ENCODE measurements around the gene CD200R1L. TPM values are rescaled to one million over a fixed set of nuclear protein-coding genes. Genes with fewer than 3 reads are reported as not detected.

CD200R1L gene
- total and polyA plus RNA-seq, 2 experiments from 2014 or later: not detected

DNA sequence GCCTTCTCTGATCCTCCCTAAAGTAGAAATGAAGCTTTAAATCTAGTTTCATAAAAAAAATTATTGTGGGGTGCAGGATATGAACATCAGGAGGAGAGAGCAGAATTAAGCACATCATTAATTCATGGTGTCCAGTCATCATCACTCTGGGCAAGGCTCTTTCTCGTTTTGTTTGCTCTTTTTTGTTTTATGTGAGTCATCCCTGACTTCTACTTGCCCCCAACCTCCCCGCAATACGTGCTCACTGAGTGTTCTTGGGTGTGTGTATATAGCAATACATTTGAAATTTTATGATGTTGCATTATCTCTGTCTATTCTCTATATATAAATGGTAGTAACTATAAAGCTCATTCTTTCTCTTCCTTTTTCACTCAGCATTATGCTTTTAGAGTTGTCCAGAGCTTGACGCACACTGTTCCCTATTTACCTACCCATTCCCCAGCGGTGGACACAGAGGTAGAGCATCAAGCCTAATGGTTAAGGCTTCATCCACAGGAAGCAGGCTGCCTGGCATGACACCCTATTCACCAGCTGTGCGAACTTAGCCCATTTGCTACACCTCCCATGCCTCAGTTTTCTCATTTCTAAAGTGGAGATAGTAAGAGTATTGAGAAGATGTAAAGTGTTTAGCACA is 72.3 kb downstream of the CD200R1L start:
- H3F3A ChIP-seq (replicated peaks; ENCODE audit: low read depth): no peaks in the 10 kb centered on the region
- DNase-seq (ENCODE audit: low spot score) (no peak), ATAC-seq (no peak)
- no peak overlapping the region for H2AFZ ChIP-seq
- H3K4me3 Mint-ChIP-seq: no peak overlapping the region
- H3K27me3 ChIP-seq (ENCODE audit: insufficient read depth): no peaks in the 10 kb centered on the region
- TF ChIP-seq, protein P1, sequence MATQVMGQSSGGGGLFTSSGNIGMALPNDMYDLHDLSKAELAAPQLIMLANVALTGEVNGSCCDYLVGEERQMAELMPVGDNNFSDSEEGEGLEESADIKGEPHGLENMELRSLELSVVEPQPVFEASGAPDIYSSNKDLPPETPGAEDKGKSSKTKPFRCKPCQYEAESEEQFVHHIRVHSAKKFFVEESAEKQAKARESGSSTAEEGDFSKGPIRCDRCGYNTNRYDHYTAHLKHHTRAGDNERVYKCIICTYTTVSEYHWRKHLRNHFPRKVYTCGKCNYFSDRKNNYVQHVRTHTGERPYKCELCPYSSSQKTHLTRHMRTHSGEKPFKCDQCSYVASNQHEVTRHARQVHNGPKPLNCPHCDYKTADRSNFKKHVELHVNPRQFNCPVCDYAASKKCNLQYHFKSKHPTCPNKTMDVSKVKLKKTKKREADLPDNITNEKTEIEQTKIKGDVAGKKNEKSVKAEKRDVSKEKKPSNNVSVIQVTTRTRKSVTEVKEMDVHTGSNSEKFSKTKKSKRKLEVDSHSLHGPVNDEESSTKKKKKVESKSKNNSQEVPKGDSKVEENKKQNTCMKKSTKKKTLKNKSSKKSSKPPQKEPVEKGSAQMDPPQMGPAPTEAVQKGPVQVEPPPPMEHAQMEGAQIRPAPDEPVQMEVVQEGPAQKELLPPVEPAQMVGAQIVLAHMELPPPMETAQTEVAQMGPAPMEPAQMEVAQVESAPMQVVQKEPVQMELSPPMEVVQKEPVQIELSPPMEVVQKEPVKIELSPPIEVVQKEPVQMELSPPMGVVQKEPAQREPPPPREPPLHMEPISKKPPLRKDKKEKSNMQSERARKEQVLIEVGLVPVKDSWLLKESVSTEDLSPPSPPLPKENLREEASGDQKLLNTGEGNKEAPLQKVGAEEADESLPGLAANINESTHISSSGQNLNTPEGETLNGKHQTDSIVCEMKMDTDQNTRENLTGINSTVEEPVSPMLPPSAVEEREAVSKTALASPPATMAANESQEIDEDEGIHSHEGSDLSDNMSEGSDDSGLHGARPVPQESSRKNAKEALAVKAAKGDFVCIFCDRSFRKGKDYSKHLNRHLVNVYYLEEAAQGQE (IDR thresholded peaks at IDR 0.05; ENCODE audit: unreplicated experiment): no peak
- TF ChIP-seq CREB1 (CRISPR knock-in tag; IDR thresholded peaks at IDR 0.05; ENCODE audit: low read depth) (no peak), EZH2 (IDR thresholded peaks at IDR 0.05; ENCODE audit: low read depth, unreplicated experiment) (no peak), ZNF331 (CRISPR knock-in tag; IDR thresholded peaks at IDR 0.05; ENCODE audit: low read depth) (no peak)
- H3K36me3 Mint-ChIP-seq (ENCODE audit: low read depth): no peaks in the 10 kb centered on the region
- H3K27ac Mint-ChIP-seq: no peak overlapping the region
- H4K20me1 ChIP-seq (replicated peaks; ENCODE audit: insufficient read depth): no peaks in the 10 kb centered on the region
- peaks cover 4% of the 10 kb centered on the region for H3K27me3 Mint-ChIP-seq (ENCODE audit: insufficient read depth, low read depth, poor library complexity)
- no peaks in the 10 kb centered on the region for H3K79me2 ChIP-seq (replicated peaks; ENCODE audit: insufficient read depth)
- H3K4me1 ChIP-seq (ENCODE audit: insufficient read depth): no peaks in the 10 kb centered on the region
- H3K36me3 ChIP-seq (ENCODE audit: insufficient read depth): no peaks in the 10 kb centered on the region
- peaks cover 7% of the 10 kb centered on the region; the same call in 2 of the 3 replicates for H3K4me1 Mint-ChIP-seq
- no peaks in the 10 kb centered on the region for H3K9me2 ChIP-seq (ENCODE audit: insufficient read depth)
- H3K4me3 ChIP-seq: no peak overlapping the region
- no peak overlapping the region for H3K27ac ChIP-seq (ENCODE audit: low read depth)
- H3K4me2 ChIP-seq: no peak overlapping the region
- no peaks in the 10 kb centered on the region; the same call in 2 of the 3 replicates for H3K9me3 Mint-ChIP-seq

DNA sequence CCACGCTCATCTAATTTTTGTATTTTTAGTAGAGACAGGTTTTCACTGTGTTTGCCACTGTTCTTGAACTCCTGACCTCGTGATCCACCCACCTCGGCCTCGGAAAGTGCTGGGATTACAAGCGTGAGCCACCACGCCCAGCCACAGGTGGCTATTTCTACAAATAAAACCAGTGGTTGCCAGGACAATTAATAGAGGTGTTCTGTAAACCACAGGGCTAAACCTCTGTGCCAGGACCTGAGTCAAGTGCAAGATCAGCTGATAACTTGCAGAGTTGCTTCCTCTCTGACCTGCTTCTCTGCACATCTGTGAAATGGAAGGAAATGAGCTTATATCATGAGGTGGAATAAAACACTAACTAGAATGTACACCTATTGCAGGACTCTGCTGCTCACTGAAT is 72.8 kb downstream of the CD200R1L start:
- H3K9me2 ChIP-seq (ENCODE audit: insufficient read depth): no peaks in the 10 kb centered on the region; the same call in 1 of the 2 replicates
- H3K4me3 Mint-ChIP-seq: no peak overlapping the region
- no peak overlapping the region for H3K4me3 ChIP-seq
- H3K4me1 ChIP-seq (ENCODE audit: insufficient read depth): no peaks in the 10 kb centered on the region
- H3K4me1 Mint-ChIP-seq: peaks cover 10% of the 10 kb centered on the region; the same call in 2 of the 3 replicates
- no peaks in the 10 kb centered on the region for H3K36me3 ChIP-seq (ENCODE audit: insufficient read depth)
- no peak overlapping the region for H3K27ac Mint-ChIP-seq
- H3K9me3 Mint-ChIP-seq: no peaks in the 10 kb centered on the region; the same call in 2 of the 3 replicates
- H3K4me2 ChIP-seq: no peak overlapping the region
- H3F3A ChIP-seq (replicated peaks; ENCODE audit: low read depth): no peaks in the 10 kb centered on the region
- H4K20me1 ChIP-seq (replicated peaks; ENCODE audit: insufficient read depth): no peaks in the 10 kb centered on the region
- no peaks in the 10 kb centered on the region for H3K36me3 Mint-ChIP-seq (ENCODE audit: low read depth)
- ATAC-seq (no peak), DNase-seq (ENCODE audit: low spot score) (no peak)
- no peak overlapping the region for H3K27ac ChIP-seq (ENCODE audit: low read depth)
- H3K27me3 ChIP-seq (ENCODE audit: insufficient read depth): no peaks in the 10 kb centered on the region
- peaks cover 4% of the 10 kb centered on the region for H3K27me3 Mint-ChIP-seq (ENCODE audit: insufficient read depth, low read depth, poor library complexity)
- H2AFZ ChIP-seq: no peak overlapping the region
- no peaks in the 10 kb centered on the region for H3K79me2 ChIP-seq (replicated peaks; ENCODE audit: insufficient read depth)
- TF ChIP-seq ZNF331 (CRISPR knock-in tag; IDR thresholded peaks at IDR 0.05; ENCODE audit: low read depth): no peak
- no peak for TF ChIP-seq EZH2 (IDR thresholded peaks at IDR 0.05; ENCODE audit: low read depth, unreplicated experiment)
- TF ChIP-seq, protein P2, sequence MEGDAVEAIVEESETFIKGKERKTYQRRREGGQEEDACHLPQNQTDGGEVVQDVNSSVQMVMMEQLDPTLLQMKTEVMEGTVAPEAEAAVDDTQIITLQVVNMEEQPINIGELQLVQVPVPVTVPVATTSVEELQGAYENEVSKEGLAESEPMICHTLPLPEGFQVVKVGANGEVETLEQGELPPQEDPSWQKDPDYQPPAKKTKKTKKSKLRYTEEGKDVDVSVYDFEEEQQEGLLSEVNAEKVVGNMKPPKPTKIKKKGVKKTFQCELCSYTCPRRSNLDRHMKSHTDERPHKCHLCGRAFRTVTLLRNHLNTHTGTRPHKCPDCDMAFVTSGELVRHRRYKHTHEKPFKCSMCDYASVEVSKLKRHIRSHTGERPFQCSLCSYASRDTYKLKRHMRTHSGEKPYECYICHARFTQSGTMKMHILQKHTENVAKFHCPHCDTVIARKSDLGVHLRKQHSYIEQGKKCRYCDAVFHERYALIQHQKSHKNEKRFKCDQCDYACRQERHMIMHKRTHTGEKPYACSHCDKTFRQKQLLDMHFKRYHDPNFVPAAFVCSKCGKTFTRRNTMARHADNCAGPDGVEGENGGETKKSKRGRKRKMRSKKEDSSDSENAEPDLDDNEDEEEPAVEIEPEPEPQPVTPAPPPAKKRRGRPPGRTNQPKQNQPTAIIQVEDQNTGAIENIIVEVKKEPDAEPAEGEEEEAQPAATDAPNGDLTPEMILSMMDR (conservative IDR thresholded peaks at IDR 0.05; ENCODE audit: low read depth in 2 of 2): no peak
- TF ChIP-seq EZH2phosphoT487 (IDR thresholded peaks at IDR 0.05; ENCODE audit: unreplicated experiment): no peak
- TF ChIP-seq CREB1 (CRISPR knock-in tag; IDR thresholded peaks at IDR 0.05; ENCODE audit: low read depth): no peak
- TF ChIP-seq, protein P1 (IDR thresholded peaks at IDR 0.05; ENCODE audit: unreplicated experiment): no peak
- TF ChIP-seq STAT1 (IDR thresholded peaks at IDR 0.05; ENCODE audit: unreplicated experiment): no peak
- TF ChIP-seq POLR2AphosphoS5 (IDR thresholded peaks at IDR 0.05; ENCODE audit: low read depth): no peak
- TF ChIP-seq NANOG (IDR thresholded peaks at IDR 0.05; ENCODE audit: borderline replicate concordance): no peak
